Bone marrow (tissue), 2 donors: ENCODE measurements around the gene UBL4A.
"Not testable (repeated sequence)": the region's sequence is repeated elsewhere in the genome, so short reads cannot be mapped to it uniquely, and the experiment has no call there.

Source experiments
- DNase-seq, 2 donors: peaks; one replicate each; lab custom pipeline; 2025; lab: John Stamatoyannopoulos, UW

Gene UBL4A

GRCh38 chrX:154508384-154508745 lies 21.9 kb upstream of the UBL4A start:
- DNase-seq, result no peak

GRCh38 chrX:154507673-154508383 lies 21.4 kb upstream of the UBL4A start:
- DNase-seq, result no peak

- no peak for DNase-seq
Measured at GRCh38 chrX:154506483-154507332, 20.3 kb upstream of the UBL4A start.

- no peak for DNase-seq
Measured at GRCh38 chrX:154505734-154506133, 19.3 kb upstream of the UBL4A start.

- DNase-seq, result no peak
Measured at GRCh38 chrX:154502989-154503388, 16.6 kb upstream of the UBL4A start.

- DNase-seq, result no peak
Measured at GRCh38 chrX:154502098-154502497, 15.7 kb upstream of the UBL4A start.

- DNase-seq, result not testable (repeated sequence)
Measured at GRCh38 chrX:154501423-154501822, 15.0 kb upstream of the UBL4A start.

GRCh38 chrX:154496591-154497137 lies 10.2 kb upstream of the UBL4A start:
- DNase-seq, result not testable (repeated sequence)

GRCh38 chrX:154495472-154495922 lies 9.1 kb upstream of the UBL4A start:
- DNase-seq, result no peak

- no peak for DNase-seq
Measured at GRCh38 chrX:154494715-154495114, 8.3 kb upstream of the UBL4A start.

GRCh38 chrX:154490414-154491083 lies 4.1 kb upstream of the UBL4A start, which contains the start of gene SLC10A3:
TSS of gene SLC10A3 (minus strand) at chrX:154490629. CDS start at chrX:154488940, 1,689 bp downstream.
- peak; percentile 61 to 67 for DNase-seq

GRCh38 chrX:154490021-154490413 lies 3.6 kb upstream of the UBL4A start:
- peak in 1 of 2 donors; percentile 22 for DNase-seq

GRCh38 chrX:154489182-154489581 lies 2.8 kb upstream of the UBL4A start:
- no peak for DNase-seq

GRCh38 chrX:154488336-154489075 lies 2.1 kb upstream of the UBL4A start:
- DNase-seq, result no peak

- DNase-seq, result no peak
Measured at GRCh38 chrX:154487518-154488290, 1.3 kb upstream of the UBL4A start.

- DNase-seq, result peak in 1 of 2 donors; percentile 10
Measured at GRCh38 chrX:154486052-154486395, 391 bp downstream of the UBL4A start.

GRCh38 chrX:154485150-154486051 lies 1.0 kb downstream of the UBL4A start:
- no peak for DNase-seq

- DNase-seq, result peak in 1 of 2 donors; percentile 1
Measured at GRCh38 chrX:154484255-154485149, 1.9 kb downstream of the UBL4A start.

- no peak for DNase-seq
Measured at GRCh38 chrX:154483325-154483724, 3.1 kb downstream of the UBL4A start.
